Muscle layer of colon (tissue), 2 donors: ENCODE results near the gene HMOX1.
"Not testable (repeated sequence)": the region's sequence is repeated elsewhere in the genome, so short reads cannot be mapped to it uniquely, and the experiment has no call there.

ENCODE experiments used
- H3K27ac ChIP-seq: one replicate; pipeline ENCODE4 v1.7.0; 2013; ENCODE audit warnings: low read depth, mild to moderate bottlenecking, low read length, moderate library complexity
- H3K27me3 ChIP-seq, 2 donors: one replicate each; pipeline ENCODE4 v1.7.0; 2013; ENCODE audit warnings: low read length in 2 of 2, mild to moderate bottlenecking in 2 of 2; ENCODE audit not compliant: insufficient read depth in 2 of 2, control insufficient read depth in 1 of 2
- H3K36me3 ChIP-seq: one replicate; pipeline ENCODE4 v1.7.0; 2013; ENCODE audit warnings: mild to moderate bottlenecking, low read length; ENCODE audit not compliant: insufficient read depth
- H3K4me1 ChIP-seq: one replicate; pipeline ENCODE4 v1.7.0; 2013; ENCODE audit warnings: mild to moderate bottlenecking, low read length; ENCODE audit not compliant: insufficient read depth
- H3K4me3 ChIP-seq, 2 donors: one replicate each; pipeline ENCODE4 v1.7.0; 2013; ENCODE audit warnings: low read length in 2 of 2, low read depth in 1 of 2, mild to moderate bottlenecking in 1 of 2, moderate library complexity in 1 of 2
- H3K9ac ChIP-seq: one replicate; pipeline ENCODE4 v1.7.0; 2013; ENCODE audit warnings: low read length
- H3K9me3 ChIP-seq: one replicate; pipeline ENCODE4 v1.7.0; 2013; ENCODE audit warnings: mild to moderate bottlenecking, low read length
- donor health status: abdominal sarcoma.
- donor health status: Adenocarcinoma of cecum.

Gene HMOX1

DNA sequence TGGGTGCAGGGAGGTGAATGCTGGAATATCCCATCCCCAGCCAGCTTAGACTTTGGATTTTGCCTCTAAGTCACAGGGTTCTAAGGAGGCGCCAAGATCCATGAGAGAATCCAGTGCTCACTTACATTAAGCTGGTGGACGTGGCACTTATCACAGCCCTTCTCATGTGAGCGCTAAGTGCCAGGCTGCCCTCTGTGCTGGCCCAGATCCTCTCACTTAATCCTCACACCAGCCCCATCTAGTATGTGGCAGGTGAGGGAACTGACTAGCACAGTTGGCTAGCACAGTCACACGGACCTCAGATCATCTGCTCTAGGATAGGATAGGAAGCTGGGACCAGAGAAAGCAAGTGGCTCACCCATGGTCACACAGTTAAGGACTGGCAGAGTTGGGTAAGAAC lies 3.6 kb downstream of the HMOX1 start:
- H3K27ac ChIP-seq: no peak overlapping the region
- H3K36me3 ChIP-seq: peaks cover 8% of the 10 kb centered on the region
- no peaks in the 10 kb centered on the region for H3K27me3 ChIP-seq
- H3K4me3 ChIP-seq: no peak overlapping the region
- H3K9ac ChIP-seq: no peak overlapping the region
- H3K9me3 ChIP-seq: no peaks in the 10 kb centered on the region
- H3K4me1 ChIP-seq: peaks cover 18% of the 10 kb centered on the region

DNA sequence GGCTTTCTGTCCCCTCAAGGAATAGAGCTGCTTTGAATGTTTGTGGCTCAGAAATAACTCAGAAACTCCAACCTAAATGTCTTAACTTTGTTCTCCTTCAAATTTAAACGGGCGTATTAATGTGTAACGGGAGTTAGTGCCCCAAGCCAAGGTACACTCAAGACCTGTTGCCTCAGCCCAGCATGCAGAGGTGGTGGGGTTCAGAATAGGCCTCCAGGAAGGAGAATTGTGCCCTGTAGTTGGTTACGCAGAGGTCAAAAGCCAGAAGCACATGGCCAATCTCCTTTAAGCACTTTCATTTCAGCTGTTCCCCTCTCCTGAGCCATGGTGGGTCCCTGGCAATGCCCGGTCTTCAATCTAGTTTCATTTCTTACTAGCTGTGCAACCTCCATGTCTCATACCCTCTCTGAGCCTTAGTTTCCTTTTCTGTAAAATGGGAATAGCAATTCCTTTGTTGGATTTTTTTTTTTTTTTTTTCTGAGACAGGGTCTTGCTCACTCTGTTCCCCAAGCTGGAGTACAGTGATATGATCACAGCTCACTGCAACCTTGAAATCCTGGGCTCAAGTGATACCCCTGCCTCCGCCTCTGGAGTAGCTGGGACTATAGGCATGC lies 4.2 kb downstream of the HMOX1 start:
- peaks cover 8% of the 10 kb centered on the region for H3K36me3 ChIP-seq
- H3K27me3 ChIP-seq: no peaks in the 10 kb centered on the region
- H3K9ac ChIP-seq: no peak overlapping the region
- H3K4me3 ChIP-seq: no peak overlapping the region
- H3K4me1 ChIP-seq: peaks cover 16% of the 10 kb centered on the region
- no peaks in the 10 kb centered on the region for H3K9me3 ChIP-seq
- H3K27ac ChIP-seq: no peak overlapping the region

DNA sequence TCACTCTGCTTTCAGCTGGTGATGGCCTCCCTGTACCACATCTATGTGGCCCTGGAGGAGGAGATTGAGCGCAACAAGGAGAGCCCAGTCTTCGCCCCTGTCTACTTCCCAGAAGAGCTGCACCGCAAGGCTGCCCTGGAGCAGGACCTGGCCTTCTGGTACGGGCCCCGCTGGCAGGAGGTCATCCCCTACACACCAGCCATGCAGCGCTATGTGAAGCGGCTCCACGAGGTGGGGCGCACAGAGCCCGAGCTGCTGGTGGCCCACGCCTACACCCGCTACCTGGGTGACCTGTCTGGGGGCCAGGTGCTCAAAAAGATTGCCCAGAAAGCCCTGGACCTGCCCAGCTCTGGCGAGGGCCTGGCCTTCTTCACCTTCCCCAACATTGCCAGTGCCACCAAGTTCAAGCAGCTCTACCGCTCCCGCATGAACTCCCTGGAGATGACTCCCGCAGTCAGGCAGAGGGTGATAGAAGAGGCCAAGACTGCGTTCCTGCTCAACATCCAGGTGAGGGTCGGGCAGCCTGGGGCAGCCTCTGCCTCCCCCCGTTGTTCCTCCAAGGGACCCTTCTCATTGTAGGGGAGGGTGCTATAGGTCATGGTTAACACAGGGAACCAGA lies 5.9 kb downstream of the HMOX1 start:
- Histone ChIP-seq H3K4me3 (no peak overlapping the region), H3K27me3 (no peaks in the 10 kb centered on the region), H3K36me3 (peaks cover 13% of the 10 kb centered on the region), H3K4me1 (peaks cover 4% of the 10 kb centered on the region), H3K27ac (no peak overlapping the region), H3K9ac (no peak overlapping the region), H3K9me3 (no peaks in the 10 kb centered on the region)

DNA sequence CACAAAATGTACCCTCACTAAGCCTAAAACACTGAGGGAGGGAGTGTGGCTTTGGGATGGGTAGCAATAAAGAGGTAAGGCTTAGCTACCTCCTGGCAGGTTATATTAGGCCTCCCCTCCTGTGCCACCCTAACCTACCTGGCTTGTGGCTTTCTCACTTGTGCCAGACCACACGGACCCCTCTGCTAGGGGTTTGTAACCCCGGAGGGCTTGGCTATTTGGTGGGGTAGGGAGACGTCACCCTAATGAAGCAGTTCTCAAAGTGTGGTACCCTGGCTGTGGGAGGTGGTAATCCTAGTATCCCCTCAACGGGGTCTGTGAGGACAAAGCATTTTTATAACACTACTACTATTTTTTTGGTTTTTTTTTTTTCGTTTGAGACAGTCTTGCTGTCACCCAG lies 10.0 kb downstream of the HMOX1 start:
- no peak overlapping the region for H3K27ac ChIP-seq
- H3K4me3 ChIP-seq: no peak overlapping the region
- no peak overlapping the region for H3K9ac ChIP-seq
- H3K36me3 ChIP-seq: peaks cover 18% of the 10 kb centered on the region
- no peaks in the 10 kb centered on the region for H3K27me3 ChIP-seq
- H3K9me3 ChIP-seq: no peaks in the 10 kb centered on the region
- H3K4me1 ChIP-seq: no peaks in the 10 kb centered on the region

DNA sequence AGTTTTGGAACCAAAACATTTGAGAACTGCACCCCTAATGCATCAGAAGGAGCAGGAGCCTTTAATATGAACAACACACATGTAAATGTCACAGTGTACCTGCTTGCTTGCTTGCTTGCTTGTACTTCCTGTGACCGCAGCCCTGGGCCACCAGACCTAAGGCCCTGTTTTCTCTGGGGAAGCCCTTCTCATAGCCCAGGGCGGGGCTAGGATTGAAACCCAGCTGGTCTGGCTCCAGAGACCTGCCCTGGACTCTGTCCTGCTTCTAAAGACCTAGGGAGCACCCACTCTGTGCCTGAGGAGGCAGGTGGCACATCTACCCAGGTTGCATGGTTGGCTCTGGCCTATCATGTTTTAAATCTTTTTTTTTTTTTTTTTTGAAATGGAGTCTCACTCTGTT lies 11.5 kb downstream of the HMOX1 start:
- Histone ChIP-seq H3K27ac (no peak overlapping the region), H3K4me1 (no peaks in the 10 kb centered on the region), H3K27me3 (no peaks in the 10 kb centered on the region), H3K9me3 (no peaks in the 10 kb centered on the region), H3K36me3 (peaks cover 13% of the 10 kb centered on the region), H3K4me3 (no peak overlapping the region), H3K9ac (no peak overlapping the region)

DNA sequence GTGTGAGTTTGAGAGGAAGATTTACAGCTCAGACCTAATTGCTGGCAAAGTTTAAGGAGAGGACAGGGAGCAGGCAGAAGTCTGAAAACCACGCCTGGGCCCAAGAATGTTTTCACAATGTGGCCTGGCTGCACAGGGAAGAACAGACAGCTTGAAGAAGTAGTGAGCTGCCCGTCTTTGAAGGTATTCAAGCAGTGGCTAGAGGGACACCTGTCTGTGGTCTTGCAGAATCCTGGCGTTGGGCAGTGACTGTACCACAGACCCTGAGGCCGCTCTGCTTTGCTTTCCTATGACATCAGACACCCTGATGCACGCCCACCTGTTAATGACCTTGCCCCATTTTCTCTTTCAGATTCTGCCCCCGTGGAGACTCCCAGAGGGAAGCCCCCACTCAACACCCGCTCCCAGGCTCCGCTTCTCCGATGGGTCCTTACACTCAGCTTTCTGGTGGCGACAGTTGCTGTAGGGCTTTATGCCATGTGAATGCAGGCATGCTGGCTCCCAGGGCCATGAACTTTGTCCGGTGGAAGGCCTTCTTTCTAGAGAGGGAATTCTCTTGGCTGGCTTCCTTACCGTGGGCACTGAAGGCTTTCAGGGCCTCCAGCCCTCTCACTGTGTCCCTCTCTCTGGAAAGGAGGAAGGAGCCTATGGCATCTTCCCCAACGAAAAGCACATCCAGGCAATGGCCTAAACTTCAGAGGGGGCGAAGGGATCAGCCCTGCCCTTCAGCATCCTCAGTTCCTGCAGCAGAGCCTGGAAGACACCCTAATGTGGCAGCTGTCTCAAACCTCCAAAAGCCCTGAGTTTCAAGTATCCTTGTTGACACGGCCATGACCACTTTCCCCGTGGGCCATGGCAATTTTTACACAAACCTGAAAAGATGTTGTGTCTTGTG lies 12.5 kb downstream of the HMOX1 start:
- Histone ChIP-seq H3K9ac (no peak overlapping the region), H3K4me1 (no peaks in the 10 kb centered on the region), H3K9me3 (no peaks in the 10 kb centered on the region), H3K36me3 (peaks cover 11% of the 10 kb centered on the region), H3K27ac (no peak overlapping the region), H3K4me3 (no peak overlapping the region), H3K27me3 (no peaks in the 10 kb centered on the region)

DNA sequence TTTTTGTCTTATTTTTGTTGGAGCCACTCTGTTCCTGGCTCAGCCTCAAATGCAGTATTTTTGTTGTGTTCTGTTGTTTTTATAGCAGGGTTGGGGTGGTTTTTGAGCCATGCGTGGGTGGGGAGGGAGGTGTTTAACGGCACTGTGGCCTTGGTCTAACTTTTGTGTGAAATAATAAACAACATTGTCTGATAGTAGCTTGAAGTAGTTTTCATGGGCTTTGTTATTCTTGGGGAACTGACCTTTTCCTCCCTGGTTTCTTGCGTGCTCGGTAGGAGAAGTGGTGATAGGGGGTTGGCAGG lies 13.1 kb downstream of the HMOX1 start:
- Histone ChIP-seq H3K27me3 (no peaks in the 10 kb centered on the region), H3K4me3 (no peak overlapping the region), H3K4me1 (no peaks in the 10 kb centered on the region), H3K27ac (no peak overlapping the region), H3K36me3 (peaks cover 11% of the 10 kb centered on the region), H3K9me3 (no peaks in the 10 kb centered on the region), H3K9ac (no peak overlapping the region)

DNA sequence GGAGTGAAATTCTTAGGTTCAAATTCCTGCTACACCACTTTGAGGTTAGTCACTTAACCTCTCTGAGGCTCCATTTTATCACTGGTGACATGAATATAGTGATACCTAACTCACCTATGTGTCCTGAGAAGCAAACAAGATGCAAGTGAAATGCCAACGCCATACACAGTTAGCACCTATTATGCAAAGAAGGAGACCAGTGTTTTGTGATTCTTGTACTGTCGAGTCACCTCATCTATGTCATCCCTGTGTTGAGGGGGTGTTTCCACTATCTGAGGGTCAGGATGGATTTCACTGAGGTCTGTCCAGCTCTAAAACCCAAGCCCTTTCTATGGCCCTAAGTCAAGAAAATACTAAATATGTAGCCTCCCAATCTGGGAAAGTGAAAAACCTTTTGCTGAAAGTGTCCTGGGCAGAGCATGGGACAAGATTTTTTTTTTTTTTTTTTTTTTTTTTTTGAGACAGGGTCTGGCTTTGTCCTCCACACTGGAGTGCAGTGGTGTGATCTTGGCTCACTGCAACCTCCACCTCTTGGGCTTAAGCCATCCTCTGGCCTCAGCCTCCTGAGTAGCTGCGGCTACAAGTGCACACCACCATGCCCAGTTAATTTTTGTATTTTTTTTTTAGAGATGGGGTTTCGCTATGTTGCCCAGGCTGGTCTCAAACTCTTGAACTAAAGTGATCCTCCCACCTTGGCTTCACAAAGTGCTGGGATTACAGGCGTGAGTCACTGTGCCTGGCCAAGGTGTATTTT lies 14.1 kb downstream of the HMOX1 start:
- H3K27me3 ChIP-seq: no peaks in the 10 kb centered on the region
- H3K9ac ChIP-seq: no peak overlapping the region
- no peak overlapping the region for H3K27ac ChIP-seq
- H3K4me3 ChIP-seq: no peak overlapping the region
- H3K4me1 ChIP-seq: peaks cover 3% of the 10 kb centered on the region
- no peaks in the 10 kb centered on the region for H3K9me3 ChIP-seq
- H3K36me3 ChIP-seq: peaks cover 11% of the 10 kb centered on the region

DNA sequence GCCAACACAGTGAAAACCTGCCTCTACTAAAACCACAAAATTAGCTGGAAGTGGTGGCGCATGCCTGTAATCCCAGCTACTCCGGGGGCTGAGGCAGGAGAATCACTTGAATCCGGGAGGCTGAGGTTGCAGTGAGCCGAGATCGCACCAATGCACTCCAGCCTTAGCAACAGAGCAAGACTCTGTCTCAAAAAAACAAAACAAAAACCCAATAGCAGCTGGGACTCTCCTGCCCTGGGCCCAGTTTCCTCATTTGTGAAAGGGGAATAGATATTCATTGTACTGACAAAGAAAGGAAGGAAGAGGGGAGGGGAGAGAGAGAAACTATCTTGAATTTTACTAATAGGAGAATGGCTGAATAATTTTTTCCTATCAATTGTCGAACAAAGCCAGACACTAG lies 15.7 kb downstream of the HMOX1 start:
- not testable (repeated sequence) for H3K36me3 ChIP-seq, H3K4me3 ChIP-seq, H3K27me3 ChIP-seq, H3K9me3 ChIP-seq, H3K4me1 ChIP-seq, H3K9ac ChIP-seq, H3K27ac ChIP-seq

DNA sequence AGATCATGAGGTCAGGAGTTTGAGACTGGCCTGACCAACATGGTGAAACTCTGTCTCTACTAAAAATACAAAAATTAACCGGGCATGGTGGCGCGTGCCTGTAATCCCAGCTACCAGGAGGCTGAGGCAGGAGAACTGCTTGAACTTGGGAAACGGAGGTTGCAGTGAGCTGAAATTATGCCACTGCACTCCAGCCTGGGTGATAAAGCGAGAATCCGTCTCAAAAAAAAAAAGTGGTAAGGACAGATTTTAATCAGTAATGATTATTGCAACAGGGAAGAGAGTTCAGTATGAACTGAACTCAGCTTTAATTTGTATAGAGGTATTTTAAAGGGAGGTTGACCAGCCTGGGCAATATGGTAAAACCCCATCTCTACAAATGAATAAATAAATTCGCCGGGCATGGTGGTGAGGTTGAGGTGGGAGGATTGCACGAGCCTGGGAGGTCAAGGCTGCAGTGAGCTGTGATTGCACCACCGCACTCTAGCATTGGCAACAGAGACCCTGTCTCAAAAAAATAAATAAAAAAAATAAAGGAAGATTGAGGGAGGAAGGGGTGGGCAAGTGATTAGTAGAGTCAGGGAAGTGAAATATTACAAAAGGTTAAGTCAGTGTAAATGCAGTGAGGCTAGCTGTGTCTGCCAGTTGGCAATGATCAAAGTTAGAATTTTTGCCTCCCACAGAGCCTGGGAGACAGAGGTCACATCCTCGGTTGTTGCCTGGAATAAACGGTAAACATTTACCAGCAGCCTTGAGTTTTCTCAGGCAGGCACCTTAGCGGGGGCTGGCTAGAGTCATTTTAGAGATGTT lies 16.4 kb downstream of the HMOX1 start:
- Histone ChIP-seq H3K9me3 (no peaks in the 10 kb centered on the region), H3K4me1 (peaks cover 3% of the 10 kb centered on the region), H3K27ac (no peak overlapping the region), H3K4me3 (no peak overlapping the region), H3K27me3 (no peaks in the 10 kb centered on the region), H3K9ac (no peak overlapping the region), H3K36me3 (peaks cover 5% of the 10 kb centered on the region)

DNA sequence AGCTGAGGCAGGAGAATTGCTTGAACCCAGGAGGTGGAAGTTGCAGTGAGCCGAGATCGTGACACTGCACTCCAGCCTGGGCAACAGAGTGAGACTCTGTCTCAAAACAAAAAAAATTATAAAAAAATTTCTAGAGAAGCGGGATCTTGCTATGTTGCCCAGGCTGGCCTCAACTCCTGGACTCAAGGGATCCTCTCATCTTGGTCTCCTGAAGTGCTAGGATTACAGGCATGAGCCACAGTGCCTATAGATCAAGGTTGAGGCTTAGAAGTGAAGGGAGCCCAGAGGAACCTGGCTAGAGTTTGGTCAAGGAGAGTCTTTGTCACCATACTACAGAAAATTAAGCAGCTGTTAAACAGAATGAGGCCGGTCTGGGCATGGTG lies 17.7 kb downstream of the HMOX1 start:
- no peak overlapping the region for H3K27ac ChIP-seq
- peaks cover under 1% of the 10 kb centered on the region for H3K36me3 ChIP-seq
- no peaks in the 10 kb centered on the region for H3K9me3 ChIP-seq
- no peak overlapping the region for H3K4me3 ChIP-seq
- H3K9ac ChIP-seq: no peak overlapping the region
- H3K4me1 ChIP-seq: peaks cover 3% of the 10 kb centered on the region
- no peaks in the 10 kb centered on the region for H3K27me3 ChIP-seq
